ENCODE results near the gene PDE9A.

The PDE9A gene

GRCh38 chr21:42734323-42734971 is 81.0 kb downstream of the PDE9A start:
- DNase-seq (ENCODE audit: insufficient read length, low spot score), result no peak

GRCh38 chr21:42735061-42735460 is 81.6 kb downstream of the PDE9A start:
- FAIRE-seq, result no peak

More at GRCh38 chr21:42734323-42734971, 81.0 kb downstream of the PDE9A start:
- FAIRE-seq, result no peak

DNA sequence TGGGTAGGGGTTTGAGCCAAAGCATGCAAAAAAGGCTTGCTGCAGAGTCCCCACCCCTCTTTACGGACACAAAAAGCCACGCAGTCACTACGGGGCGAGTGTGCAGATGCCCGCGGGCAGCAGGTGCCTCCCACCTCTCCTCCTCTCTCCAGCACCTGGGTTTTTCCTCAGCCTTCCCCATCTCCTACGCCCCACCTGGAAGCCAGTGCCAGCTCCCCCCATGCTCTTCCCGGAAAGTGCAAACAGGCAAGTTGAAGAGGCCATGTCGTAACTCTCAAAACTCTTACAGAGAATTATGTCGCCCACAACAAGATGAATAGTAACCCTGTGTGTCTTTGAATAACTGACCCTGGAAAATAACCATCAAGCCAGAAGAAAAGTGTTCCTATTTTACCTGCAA is 82.5 kb downstream of the PDE9A start:
- FAIRE-seq (no peak), DNase-seq (ENCODE audit: insufficient read length, low spot score) (no peak)

More at GRCh38 chr21:42735061-42735460, 81.6 kb downstream of the PDE9A start:
- no peak for DNase-seq (ENCODE audit: insufficient read length, low spot score)

DNA sequence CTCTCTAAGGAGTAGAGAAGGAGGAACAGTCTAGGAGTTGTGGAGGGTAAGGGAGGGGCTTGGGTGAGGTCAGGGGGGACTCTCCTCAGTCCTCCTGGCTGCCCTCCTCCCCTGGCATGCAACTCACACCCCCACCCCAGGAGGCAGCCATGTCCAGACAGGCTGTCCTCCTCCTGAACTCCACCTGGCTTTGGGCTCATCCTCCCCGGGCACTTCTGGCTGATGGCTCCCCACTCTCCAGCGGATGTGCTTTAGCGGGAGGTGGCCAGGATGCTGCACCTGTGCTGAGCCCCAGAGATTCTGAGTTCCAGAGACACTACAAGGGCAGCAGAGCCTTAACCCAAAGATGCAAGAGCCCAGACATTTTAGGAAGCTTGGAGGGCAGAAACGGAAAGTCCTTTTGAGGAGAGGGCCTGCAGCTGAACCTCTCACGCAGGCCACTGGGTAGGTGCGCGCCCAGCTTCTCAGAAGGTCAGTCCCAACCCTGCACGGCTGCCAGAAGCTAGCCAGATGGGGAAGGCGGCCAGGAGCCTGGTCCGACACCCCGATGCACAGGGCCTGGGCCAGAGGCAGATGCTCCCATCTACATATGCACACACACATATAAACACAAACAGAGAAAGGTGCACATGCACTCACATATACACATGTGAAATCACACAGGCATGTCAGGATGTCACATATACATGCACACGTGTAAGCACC is 83.4 kb downstream of the PDE9A start:
- FAIRE-seq (no peak), DNase-seq (ENCODE audit: insufficient read length, low spot score) (no peak)

GRCh38 chr21:42737951-42738590 is 84.7 kb downstream of the PDE9A start:
- no peak for DNase-seq (ENCODE audit: insufficient read length, low spot score)
- FAIRE-seq, result no peak

DNA sequence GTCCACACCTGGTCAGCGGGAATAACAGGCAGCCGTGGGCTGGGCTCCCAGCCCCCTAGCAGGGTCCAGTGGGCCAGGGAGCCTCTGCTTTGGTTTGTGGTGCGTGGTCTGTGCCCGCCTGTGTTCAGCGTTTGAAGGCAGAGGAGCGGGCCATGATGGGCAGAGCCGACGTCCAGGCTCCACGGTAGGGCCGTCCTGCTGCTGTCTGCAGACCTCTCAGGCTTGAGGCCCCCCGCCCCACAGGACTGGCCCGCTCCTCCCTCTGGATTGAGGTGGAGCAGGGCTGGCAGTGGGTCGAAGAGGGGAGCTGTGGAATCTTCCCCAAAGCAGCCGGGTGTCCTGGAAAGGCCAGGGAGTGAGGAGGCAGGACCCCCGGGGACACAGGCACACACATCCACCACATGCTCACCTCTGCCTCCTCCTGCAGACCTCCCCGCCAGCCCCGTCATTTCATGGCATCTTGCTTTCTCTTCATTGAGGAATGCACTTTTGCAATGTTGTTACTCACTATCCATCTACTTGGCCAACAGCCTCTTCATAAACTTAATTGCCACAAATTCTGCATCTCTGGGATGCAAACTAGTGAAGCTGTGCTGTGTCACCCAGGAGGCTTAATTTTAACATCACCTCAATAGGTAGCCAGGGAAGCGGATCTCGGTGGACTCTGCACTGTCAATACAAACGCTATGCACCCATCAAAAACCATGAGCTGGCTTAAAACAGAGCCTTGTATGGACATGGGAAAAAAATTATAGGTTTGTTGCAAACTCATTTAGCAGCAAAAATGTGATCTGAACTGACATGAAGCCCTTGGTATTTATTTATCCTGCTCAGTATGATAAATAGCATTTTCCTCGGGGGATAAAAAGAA is 85.9 kb downstream of the PDE9A start:
- FAIRE-seq, result no peak
- DNase-seq (ENCODE audit: insufficient read length, low spot score), result no peak

- FAIRE-seq (no peak), DNase-seq (ENCODE audit: insufficient read length, low spot score) (no peak)
These were observed 87.0 kb downstream of the PDE9A start for GRCh38 chr21:42740405-42740909.

DNA sequence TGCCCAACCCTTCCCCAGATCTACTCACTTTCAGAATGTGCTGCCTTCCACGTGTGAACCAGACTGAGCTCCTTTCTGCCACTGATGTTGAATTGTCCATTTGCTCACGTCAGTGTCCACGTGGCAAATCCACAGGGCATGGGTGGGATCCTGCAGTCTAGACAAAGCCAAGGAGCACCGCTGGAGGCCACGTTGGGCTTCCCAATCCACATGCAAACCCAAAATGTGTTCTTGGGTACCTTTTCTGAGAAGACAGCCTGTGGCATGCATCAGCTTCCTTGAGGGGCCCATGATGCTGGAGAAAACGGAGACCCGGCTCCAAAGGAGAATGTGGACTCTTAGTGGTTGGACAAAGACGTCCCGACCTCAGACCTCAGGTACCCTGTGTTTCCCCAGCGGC is 87.6 kb downstream of the PDE9A start:
- DNase-seq (ENCODE audit: insufficient read length, low spot score) (no peak), FAIRE-seq (no peak)

- FAIRE-seq, result no peak
- DNase-seq (ENCODE audit: insufficient read length, low spot score), result no peak
These were observed 91.4 kb downstream of the PDE9A start for GRCh38 chr21:42744520-42745445.

DNA sequence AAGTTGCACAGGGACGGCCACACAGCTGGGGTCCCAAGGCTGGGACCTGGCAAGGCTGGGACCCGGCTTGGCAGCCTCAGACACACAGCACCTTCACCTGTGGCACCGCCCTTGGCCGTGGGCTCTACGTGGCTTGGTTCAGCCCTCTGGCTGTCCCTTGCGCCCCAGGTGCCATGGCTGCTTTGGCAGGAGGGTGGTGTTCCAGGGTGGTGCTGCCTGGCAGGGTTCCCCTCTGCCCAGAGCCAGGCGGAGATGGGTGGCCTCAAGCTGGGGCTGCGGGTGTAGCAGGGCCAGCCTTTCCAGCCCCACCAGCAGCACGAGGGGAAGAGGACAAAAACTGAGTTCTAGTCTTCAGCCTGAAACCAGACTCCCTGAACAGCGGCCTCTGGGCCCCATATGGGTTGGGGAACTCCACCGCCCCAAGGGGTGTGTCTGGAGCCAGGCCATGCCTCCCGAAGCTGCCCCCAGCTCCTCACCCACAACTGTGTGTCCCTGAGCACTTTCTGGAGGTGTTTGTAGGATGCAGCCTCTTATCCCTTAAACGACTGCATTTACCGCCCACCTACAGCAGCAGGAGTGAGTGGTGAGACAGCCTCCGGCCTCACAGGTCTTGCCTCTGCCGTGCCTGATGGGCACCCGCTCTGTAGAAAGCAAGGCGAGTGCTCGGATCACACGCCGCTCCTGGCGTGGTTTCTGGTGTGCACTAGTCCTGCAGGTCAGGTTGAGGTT is 92.3 kb downstream of the PDE9A start:
- FAIRE-seq, result no peak
- DNase-seq (ENCODE audit: insufficient read length, low spot score), result no peak

DNA sequence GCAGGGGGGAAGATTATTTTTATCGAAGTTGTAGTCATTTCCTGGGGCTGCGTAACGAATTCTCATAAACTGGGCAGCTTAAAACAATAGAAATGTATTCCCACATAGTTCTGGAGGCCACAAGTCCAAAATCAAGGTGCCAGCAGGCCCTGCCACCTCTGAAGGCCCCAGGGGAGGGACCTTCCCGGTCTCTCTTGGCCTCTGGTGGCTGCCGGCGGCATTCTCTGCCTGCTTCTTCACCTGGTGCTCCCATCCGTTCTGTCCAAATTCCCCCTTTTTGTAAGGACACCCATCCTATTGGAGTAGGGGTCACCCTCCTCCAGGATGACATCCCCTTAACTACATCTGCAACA is 92.8 kb downstream of the PDE9A start:
- DNase-seq (ENCODE audit: insufficient read length, low spot score) (no peak), FAIRE-seq (no peak)

DNA sequence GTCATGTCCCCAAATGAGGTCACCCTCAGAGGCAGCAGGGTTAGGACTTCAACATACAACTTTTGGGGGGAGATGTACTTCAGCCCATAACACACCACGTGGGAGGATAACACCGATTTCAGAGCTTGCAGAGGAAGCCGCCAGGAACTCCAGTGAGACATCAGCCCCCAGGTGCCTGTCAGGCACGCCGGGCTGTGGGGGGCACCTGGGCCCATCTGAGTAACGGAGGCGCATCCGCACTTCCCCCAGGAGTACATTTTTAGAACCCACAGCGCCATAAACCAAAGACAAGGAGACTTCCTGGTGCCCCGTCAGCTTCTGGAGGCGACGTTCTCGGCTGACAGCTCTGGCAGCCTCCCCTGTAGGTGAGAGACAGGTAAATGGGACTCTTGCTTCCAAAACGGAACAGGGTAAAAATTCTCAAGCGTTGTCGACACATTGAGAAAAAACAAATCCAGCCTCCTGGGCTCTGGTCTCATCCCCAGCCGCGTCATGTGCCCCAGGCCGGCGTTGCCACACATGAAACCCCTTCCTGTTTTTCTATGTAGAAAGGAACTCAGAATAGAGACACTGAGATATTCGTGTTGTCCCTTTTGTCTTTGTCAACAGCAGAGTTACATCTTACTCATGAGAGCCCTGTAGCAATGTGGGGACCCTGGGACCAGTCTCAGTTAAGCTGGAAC is 93.3 kb downstream of the PDE9A start:
- FAIRE-seq (no peak), DNase-seq (ENCODE audit: insufficient read length, low spot score) (no peak)

GRCh38 chr21:42747276-42747701 is 93.9 kb downstream of the PDE9A start:
- no peak for DNase-seq (ENCODE audit: insufficient read length, low spot score)
- FAIRE-seq, result no peak

GRCh38 chr21:42747746-42748351 is 94.4 kb downstream of the PDE9A start:
- FAIRE-seq, result no peak

DNA sequence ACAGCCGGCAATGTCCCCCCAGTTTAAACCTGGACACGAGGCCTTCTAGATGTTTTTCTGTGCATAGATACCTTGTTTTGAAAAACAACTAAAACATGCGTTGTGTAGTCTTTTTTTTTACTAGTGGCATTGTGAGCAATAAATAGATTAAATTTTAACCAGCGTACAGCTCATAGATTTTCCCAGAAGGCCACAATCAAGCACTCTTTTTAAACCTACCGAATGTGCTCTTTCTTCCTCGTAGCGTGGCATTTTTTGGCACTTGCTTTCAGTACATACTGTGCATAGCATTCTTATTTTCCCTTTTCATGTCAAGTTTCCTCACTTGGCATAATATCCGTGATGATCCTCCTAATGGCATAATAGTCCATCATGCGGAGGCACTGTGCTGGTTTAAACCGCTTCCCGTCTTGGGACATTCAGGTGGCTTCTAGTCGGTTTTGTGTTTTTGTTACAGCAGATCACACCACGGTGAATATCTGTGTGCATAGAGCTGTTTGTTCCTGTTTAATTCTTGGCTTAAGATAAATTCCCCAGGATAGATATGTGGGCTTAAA is 95.3 kb downstream of the PDE9A start:
- DNase-seq (ENCODE audit: insufficient read length, low spot score) (no peak), FAIRE-seq (no peak)

More at GRCh38 chr21:42747746-42748351, 94.4 kb downstream of the PDE9A start:
- no peak for DNase-seq (ENCODE audit: insufficient read length, low spot score)

GRCh38 chr21:42750737-42751530 is 97.5 kb downstream of the PDE9A start:
- DNase-seq (ENCODE audit: insufficient read length, low spot score) (no peak), FAIRE-seq (no peak)

DNA sequence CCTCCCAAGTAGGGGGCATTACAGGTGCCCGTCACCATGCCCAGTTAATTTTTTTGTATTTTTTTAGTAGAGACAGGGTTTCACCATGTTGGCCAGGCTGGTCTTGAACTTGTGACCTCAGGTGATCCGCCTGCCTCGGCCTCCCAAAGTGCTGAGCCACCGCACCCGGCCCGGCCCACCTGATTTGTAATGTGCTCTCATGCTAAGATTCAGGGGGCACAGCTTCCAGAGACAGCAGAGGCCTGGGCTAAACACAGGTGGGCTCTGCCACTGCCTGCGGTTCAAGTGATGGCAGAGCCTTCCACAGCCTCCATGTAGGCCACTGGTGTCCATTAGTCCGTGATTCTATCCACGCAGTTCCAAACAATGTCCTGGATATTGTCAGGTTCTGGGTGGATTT is 98.4 kb downstream of the PDE9A start:
- FAIRE-seq (no peak), DNase-seq (ENCODE audit: insufficient read length, low spot score) (no peak)
